ENCODE measurements around the gene GLOD4. TPM values are rescaled to one million over a fixed set of nuclear protein-coding genes. Genes with fewer than 3 reads are reported as not detected.
"Not testable (repeated sequence)": the region's sequence is repeated elsewhere in the genome, so short reads cannot be mapped to it uniquely, and the experiment has no call there.

The GLOD4 gene
- polyA plus RNA-seq, 3 donors, result 41.8 to 50.7 (median 50.6) TPM

- peaks cover 29 to 36% of the 10 kb centered on the region in 2 donors for H3K36me3 ChIP-seq (replicated peaks in 1 of 2; ENCODE audit: control insufficient read depth in 1 of 2, insufficient read depth in 2 of 2, low read length in 2 of 2)
- intact Hi-C loops (cut with micrococcal nuclease); H3K27me3 ChIP-seq (ENCODE audit: control insufficient read depth in 2 of 2, insufficient read depth in 2 of 2, low read length in 2 of 2): not testable (repeated sequence)
Measured at GRCh38 chr17:755319-755961, 26.6 kb downstream of the GLOD4 start.

GRCh38 chr17:753418-753817, 28.7 kb downstream of the GLOD4 start:
- TF ChIP-seq CTCF (IDR thresholded peaks at IDR 0.05), result no peak
- Mint-ChIP-seq H3K4me3 (peak overlapping the region; percentile 61 to 68), H3K27me3 (ENCODE audit: low read depth in 3 of 3) (peaks cover 0 to 2% (median 2%) of the 10 kb centered on the region in 3 donors)

More at GRCh38 chr17:755319-755961, 26.6 kb downstream of the GLOD4 start:
- Mint-ChIP-seq H3K36me3 (peaks cover 27 to 33% of the 10 kb centered on the region in 2 donors), H3K4me1 (peaks cover 18% of the 10 kb centered on the region)
- H3K9ac ChIP-seq (ENCODE audit: insufficient read depth, low read length, poor library complexity, severe bottlenecking); H2AFZ ChIP-seq (ENCODE audit: insufficient read depth, low read depth, low read length, poor library complexity, severe bottlenecking); H3K9me3 Mint-ChIP-seq; H3K4me3 Mint-ChIP-seq; H3K9me3 ChIP-seq (replicated peaks in 1 of 2; ENCODE audit: control insufficient read depth in 1 of 2, insufficient read depth in 1 of 2, low read length in 2 of 2); H3K27ac ChIP-seq (ENCODE audit: low read depth in 1 of 2, low read length in 2 of 2); H3K4me2 ChIP-seq (replicated peaks; ENCODE audit: extremely low read depth, low read length, poor library complexity, severe bottlenecking); H3K4me3 ChIP-seq (replicated peaks in 1 of 3; ENCODE audit: low read depth in 2 of 3, low read length in 3 of 3); H3K27me3 Mint-ChIP-seq (ENCODE audit: low read depth in 3 of 3); H4K20me1 ChIP-seq (ENCODE audit: insufficient read depth, low read length); H3K27ac Mint-ChIP-seq; DNase-seq: not testable (repeated sequence)
- H3K79me2 ChIP-seq (ENCODE audit: insufficient read depth, low read length), result peaks cover 14% of the 10 kb centered on the region
- peaks cover 18 to 25% of the 10 kb centered on the region in 2 donors for H3K4me1 ChIP-seq (ENCODE audit: control insufficient read depth in 1 of 2, insufficient read depth in 2 of 2, low read length in 2 of 2)
- 100% methylated on average over 6 of the region's 9 CpGs for WGBS (ENCODE audit: insufficient coverage)

More at GRCh38 chr17:753418-753817, 28.7 kb downstream of the GLOD4 start:
- Histone ChIP-seq H3K27me3 (ENCODE audit: control insufficient read depth in 2 of 2, insufficient read depth in 2 of 2, low read length in 2 of 2) (no peaks in the 10 kb centered on the region), H3K9me3 (replicated peaks in 1 of 2; ENCODE audit: control insufficient read depth in 1 of 2, insufficient read depth in 1 of 2, low read length in 2 of 2) (no peaks in the 10 kb centered on the region), H2AFZ (ENCODE audit: insufficient read depth, low read depth, low read length, poor library complexity, severe bottlenecking) (no peak overlapping the region), H3K9ac (ENCODE audit: insufficient read depth, low read length, poor library complexity, severe bottlenecking) (no peak overlapping the region), H3K4me2 (replicated peaks; ENCODE audit: extremely low read depth, low read length, poor library complexity, severe bottlenecking) (peak overlapping the region; percentile 21), H4K20me1 (ENCODE audit: insufficient read depth, low read length) (peaks cover 5% of the 10 kb centered on the region), H3K36me3 (replicated peaks in 1 of 2; ENCODE audit: control insufficient read depth in 1 of 2, insufficient read depth in 2 of 2, low read length in 2 of 2) (peaks cover 15 to 21% of the 10 kb centered on the region in 2 donors), H3K79me2 (ENCODE audit: insufficient read depth, low read length) (peaks cover 26% of the 10 kb centered on the region), H3K4me1 (ENCODE audit: control insufficient read depth in 1 of 2, insufficient read depth in 2 of 2, low read length in 2 of 2) (peaks cover 19 to 26% of the 10 kb centered on the region in 2 donors), H3K4me3 (replicated peaks in 1 of 3; ENCODE audit: low read depth in 2 of 3, low read length in 3 of 3) (no peak overlapping the region), H3K27ac (ENCODE audit: low read depth in 1 of 2, low read length in 2 of 2) (no peak overlapping the region)
- no peak for DNase-seq
- H3K4me1 Mint-ChIP-seq, result peaks cover 29% of the 10 kb centered on the region
- H3K36me3 Mint-ChIP-seq, result peaks cover 17 to 21% of the 10 kb centered on the region in 2 donors
- peaks cover 0 to 3% (median 0%) of the 10 kb centered on the region in 7 donors for H3K9me3 Mint-ChIP-seq
- intact Hi-C loops (cut with micrococcal nuclease), result loop anchor here (5.0 kb wide), 2 partner anchors 36 to 606 kb away; no protein-coding TSS in a partner anchor
- 92% methylated on average over 10 of the region's 13 CpGs for WGBS (ENCODE audit: insufficient coverage)
- H3K27ac Mint-ChIP-seq, result peak overlapping the region in 2 of 7 donors; percentile 21 to 61
